Islet of Langerhans (tissue), 1 donor: ENCODE data around the gene CUL2.
"Not testable (repeated sequence)": the region's sequence is repeated elsewhere in the genome, so short reads cannot be mapped to it uniquely, and the experiment has no call there.

ENCODE experiments used
- FAIRE-seq: peaks from one replicate; lab custom pipeline; 2011; peaks lifted over from hg19 to GRCh38; lab: Jason Lieb, UNC

The CUL2 gene

DNA sequence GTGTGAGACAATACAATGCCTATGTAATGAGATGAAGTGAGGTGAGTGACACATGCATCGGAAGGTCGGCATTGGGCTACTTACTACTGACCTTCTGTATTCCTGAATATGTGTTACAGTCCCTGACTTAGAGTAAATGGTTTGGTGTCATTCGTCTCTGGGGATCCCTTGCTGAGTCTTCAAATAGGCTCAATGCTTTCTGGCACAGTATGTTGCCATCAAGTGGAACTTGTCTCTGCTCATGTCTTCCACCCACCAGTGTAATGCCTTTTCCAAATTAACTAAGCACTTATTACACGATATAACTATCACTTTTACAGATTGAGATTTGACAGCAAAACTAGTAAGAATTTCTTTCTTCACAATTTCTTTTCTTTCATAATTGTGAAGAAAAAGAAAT, 10.9 kb downstream of the CUL2 start:
- FAIRE-seq, result no peak

DNA sequence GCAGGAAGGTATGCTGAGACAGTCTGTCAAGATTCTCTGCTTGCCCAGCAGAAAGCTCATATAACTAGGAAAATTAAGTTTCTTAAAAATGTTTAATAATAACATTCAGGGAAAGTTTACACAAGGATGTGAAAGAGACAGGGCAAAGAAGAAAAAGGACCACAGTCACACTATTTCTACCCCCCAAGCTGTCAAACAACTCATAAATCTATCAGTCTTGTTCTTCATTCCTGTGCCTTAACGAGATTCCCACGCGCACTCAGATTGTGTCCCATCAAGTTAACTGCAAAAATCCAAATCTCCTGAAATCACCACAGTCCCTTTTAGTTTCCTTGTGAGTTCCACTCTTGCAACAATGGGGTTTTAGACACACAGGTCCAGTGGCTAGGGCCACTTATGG, 14.9 kb downstream of the CUL2 start:
- FAIRE-seq, result no peak

DNA sequence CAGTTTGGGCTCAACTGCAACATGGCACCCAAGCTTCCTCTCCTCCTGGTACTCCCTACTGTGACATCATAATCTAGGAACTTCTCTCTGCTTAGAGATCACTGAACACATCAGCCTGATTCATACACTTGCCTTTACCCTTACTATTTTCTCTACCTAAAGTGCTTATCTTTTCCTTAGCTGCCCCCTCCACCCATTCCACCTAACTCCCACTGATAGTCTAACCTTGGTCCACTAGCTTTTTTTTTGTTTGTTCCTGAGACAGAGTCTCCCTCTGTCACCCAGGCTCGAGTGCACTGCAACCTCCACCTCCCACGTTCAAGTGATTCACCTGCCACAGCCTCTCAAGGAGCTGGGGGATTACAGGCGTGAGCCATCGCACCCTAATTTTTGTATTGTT, 15.9 kb downstream of the CUL2 start:
- FAIRE-seq, result no peak

DNA sequence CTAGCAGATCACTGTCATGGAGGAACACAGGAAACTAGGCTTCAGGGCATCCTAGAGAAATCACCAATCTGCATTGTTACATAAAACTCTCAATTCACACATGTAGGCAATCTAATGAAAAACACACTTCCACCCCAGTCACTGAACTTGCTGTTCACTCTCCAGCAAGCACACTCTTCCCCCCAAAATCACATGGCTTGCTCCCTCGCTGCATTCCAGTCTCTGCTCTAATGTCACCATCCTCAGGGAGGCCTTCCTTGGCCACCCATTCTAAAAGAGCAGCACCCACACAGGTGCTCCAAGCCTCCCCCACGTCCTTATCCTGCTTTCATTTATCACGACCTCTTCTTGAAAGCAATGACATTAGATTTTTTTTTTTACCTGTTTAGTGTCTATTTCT, 19.6 kb downstream of the CUL2 start:
- FAIRE-seq, result no peak

DNA sequence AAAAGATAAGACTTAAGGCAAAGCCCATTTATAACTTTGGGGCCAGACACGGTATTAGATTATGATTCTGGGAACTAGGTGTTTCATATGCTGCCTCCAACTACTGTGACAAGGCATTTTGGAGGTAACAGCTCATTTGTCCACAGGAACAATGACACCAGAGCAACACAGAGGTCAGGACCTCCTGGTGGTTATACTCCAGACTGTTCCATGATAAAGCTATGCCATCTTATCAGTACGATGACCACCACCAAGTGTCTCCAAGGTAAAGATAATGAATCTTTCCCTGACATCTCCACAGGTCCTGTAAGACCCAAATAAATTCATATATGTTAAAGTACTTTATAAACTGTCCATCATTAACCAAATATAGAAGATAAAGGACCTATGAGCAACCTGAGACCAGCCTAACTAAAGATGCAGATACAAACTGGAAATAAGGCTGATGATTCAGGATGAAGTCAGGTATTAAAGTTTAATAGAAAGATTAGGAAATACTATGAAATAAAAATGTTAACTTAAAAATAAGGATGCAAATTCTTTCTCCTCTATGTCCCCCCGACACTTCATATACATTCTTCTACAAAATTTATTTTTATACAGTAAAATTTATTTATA, 26.2 kb downstream of the CUL2 start:
- FAIRE-seq, result no peak

DNA sequence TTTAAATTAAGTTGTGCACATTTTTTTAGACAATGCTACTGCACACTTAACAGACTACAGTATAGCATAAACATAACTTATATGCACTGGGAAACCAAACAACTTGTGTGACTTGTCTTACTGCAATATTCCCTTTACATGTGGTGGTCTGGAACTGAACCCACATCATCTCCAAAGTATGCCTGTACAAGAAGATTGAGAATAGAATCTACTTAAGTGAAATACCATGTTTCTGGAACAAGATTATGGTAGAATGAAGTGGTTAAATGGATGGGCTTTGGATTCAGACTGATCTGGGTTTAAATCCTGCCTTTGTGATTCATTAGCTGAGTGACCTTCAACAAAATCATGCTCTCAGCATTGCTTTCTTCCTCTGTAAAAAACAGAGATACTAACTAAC, 30.7 kb downstream of the CUL2 start:
- FAIRE-seq, result no peak

DNA sequence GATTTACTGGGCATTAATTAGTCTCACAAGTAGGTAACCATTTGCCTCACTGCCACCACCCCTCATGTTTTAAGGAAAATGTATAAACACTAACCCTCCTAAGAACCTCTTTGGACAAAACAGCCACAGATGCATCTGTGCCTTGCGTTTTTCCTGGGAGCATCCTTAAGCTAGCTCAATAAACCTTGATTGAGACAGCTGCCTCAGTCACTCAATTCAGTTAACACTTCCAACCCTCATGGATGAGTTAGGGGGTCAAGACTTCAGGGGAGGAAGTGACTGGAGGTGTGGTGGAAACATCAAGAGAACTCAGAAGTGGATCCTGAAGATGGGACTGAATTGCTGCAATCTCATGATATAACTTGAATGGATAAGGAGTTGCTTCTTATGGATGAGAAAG, 31.5 kb downstream of the CUL2 start:
- no peak for FAIRE-seq

DNA sequence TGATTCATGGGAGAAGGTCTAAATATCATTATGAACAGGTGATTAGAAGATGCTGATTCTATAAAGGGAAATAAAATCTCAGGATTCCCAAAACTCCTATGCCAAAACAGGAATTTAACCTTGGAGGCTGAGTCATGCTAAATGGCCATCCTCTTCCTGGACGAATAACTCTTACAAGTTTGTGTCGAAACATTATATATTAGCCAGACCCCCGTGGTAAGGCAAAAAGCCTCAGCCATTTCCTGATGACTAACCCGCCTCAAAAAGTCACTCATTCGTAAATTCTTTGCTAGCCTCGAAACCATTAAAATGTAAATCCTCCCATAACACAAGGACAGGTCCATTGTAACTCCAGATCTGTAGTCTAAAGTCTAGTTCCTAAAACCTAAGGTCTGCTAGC, 32.0 kb downstream of the CUL2 start:
- peak; percentile 41 for FAIRE-seq

DNA sequence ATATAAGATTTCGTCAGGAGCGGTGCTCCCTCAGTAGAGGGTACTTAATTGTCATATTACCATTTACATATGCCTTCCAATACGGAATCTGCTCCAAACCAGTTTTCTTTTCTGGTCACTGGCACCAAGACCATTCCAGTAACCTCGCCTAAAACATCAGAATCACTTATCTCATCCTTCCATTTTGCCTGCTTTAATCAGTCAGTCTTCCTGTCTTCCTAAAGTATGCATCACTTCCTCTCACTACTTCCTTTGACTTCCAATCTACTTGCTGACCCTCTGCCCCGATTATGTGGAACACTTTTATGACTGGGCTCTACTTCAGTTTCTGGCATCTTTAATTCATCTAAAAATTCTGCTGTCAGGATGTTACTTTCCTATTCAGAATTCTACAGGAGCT, 33.5 kb downstream of the CUL2 start:
- FAIRE-seq, result no peak

DNA sequence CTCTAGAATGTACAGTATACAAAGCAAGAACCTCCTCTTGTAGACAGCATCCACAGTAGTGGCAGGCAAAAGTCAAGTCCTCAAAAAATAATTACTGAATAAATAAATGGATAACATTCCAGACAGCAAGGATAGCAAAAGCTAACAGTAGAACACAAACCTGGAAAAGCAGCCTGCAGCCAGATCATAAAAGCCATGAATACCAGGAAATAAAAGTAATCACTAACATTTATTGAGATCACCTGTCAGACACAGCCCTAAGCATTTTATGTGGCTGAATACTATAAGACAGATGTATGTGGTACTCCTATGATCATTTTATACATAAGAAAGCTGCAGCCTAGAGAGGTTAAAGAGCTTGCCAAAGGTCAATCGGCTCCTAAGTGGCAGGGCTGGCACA, 34.0 kb downstream of the CUL2 start:
- no peak for FAIRE-seq

DNA sequence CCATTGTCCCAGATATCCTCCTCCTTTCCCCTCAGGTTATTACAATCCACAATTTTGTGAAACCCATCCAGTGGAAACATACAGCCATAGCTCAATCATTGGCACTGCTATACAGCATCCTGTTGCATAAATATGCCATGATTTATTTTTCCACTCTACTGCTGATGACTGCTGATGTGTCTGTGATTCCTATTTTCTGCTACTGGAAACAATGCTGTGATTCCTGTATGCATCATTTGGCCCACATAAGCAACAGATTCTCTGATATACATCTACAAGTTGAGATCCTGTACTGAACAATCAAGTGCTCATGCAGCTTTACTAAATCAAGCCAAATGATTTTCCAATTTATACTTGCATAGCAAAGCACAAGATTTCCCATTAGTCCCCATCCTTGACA, 39.6 kb downstream of the CUL2 start:
- no peak for FAIRE-seq

DNA sequence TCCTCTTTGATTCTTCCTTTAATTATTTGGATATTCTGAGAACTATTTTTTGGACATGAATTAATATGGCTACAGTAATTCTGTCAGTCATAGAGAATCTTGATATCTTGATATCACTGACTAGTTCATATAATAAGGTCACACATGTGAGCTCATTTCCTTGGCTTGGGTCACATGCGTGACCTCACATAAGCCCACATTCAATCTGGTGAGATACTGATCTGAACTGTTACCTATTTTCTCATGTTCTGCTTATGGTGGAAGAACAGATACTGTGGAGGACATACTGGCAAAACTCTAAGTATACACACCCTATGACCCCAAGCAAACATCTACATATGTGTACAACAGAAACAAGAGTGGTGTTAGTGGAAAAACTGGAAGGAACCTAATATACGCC, 44.1 kb downstream of the CUL2 start:
- no peak for FAIRE-seq

DNA sequence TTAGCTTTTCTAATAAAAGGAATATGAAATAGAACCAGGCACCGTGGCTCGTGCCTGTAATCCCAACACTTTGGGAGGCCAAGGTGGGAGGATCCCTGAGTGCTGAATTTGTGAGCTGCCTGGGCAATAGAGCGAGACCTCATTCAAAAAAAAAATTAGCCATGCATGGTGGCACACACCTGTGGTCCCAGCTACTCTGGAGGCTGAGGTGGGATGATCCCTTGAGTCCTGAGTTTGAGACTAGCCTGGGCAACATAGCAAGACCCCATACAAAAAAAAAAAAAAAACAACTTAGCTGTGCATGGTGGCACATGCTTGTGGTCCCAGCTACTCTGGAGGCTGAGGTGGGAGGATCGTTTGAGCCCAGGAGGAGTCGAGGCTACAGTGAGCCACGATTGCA, 44.9 kb downstream of the CUL2 start:
- not testable (repeated sequence) for FAIRE-seq

DNA sequence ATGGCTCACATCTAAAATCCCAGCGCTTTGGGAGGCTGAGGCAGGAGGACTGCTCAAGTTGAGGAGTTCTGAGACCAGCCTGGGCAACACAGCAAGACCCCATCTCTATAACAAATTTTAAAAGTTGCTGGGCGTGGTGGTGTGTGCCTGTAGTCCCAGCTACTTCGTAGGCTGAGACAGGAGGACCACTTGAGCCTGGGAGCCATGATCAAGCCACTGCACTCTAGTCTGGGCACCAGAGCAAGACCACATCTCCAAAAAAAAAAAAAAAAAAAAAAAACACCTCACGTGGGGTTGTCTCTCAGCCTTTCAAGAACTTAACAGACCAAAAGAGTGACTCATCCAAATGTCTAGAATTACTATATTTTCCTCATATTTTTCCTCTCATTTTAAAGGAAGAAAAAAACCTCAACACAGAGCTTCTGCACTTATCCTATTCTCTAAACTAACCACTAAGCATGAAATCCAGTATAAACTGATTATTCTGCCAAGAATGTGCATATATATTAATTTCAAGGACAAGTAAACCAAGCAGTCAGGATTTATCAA, 46.3 kb downstream of the CUL2 start:
- FAIRE-seq, result peak; percentile 43

DNA sequence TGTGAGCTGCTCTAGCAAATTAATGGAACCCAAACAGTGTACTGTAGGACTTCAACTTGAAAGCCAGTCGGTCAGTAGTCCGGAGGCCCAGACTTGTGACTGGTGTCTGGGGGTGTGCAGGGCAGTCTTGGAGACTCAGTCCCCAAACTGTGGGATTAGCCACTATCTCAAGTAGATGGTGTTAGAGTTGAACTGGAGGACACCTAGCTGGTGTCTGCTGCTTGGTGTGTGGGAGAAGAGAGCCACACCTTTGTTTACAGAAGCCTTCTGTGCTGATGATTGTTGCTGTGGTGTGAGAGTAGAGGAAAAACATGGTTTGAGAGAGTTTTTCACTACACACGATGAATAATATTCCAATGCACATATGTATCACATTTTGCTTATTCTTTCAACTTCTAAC, 47.4 kb downstream of the CUL2 start:
- FAIRE-seq, result no peak

DNA sequence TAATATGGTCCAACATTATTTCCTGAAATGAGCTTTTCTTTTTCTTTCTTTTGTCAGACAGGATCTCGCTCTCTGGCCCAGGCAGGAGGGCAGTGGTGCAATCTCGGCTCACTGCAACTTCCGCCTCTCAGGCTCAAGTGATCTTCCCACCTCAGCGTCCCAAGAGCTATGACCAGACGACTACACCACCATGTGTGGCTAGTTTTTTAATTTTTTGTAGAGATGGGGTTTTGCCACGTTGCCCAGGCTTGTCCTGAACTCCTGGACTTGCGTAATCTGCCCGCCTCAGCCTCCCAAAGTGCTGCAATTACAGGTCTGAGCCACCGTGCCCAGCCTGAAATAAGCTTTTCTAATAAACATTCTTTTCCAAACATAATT, 48.6 kb downstream of the CUL2 start:
- no peak for FAIRE-seq

DNA sequence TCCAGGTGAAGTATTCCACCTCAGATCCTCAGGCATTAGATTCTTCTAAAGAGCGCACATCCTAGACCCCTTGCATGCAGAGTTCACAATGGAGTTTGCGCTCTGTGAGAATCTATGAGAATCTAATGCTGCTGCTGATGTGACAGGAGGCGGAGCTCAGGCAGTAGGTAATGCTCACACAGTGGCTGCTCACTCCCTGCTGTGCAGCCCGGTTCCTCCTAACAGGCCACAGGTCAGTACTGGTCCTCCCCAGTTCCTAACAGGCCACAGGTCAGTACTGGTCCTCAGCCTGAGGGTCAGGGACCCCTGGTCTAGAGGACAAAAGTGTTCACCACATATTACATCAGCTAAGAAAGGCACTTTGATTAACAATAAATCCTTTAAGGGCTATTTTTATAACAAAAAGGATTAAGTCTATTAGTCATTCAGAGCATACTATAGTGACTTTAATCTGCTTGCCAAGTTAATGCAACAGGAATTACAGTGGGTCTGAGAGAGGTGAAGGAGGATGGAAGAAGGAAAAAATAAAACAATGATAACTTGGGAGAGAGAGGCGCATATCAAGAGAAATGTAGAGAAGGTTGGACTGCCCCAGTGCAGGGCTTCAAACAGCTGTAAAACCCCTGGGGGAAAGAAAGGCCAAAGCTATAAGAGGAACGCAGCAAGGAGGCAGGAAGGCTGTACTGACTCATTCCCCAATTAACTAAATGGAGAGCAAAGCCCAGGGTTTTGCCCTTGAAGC, 49.2 kb downstream of the CUL2 start:
- FAIRE-seq, result no peak

DNA sequence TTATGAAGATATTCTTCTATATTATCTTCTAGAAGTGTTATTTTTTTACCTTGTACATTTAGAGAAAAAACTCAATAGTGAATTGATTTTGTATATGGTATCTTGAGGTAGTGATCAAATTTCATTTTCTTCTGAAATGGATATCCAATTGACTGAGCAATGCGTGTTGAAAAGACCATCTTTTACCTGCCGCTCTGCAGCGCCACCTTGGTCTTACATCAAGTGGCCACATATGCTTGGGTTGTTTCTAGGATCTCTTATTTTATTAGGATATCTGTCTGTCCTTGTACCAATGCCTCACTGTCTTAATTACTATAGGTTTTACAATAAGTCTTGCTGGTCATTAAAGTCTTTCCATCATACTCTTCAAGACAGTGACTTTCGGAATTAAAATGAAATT, 53.0 kb downstream of the CUL2 start:
- no peak for FAIRE-seq

DNA sequence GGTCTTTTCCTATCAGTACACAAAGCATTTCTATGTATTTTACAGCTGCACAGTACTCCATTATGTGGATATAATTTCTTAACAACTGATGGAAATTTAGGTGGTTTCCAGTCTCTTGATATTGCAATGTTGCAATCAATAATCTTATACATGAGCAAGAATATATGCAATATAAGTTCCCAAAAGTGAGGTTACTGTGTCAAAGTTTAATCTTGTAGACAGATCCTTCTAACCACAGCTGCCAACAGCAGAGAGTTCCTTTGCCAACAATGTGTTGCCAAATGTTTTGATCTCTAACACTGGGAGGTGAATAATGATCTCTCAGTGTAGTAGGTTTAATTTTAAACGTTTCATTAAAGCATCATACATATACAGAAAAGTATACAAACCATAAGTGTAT, 54.5 kb downstream of the CUL2 start:
- no peak for FAIRE-seq

DNA sequence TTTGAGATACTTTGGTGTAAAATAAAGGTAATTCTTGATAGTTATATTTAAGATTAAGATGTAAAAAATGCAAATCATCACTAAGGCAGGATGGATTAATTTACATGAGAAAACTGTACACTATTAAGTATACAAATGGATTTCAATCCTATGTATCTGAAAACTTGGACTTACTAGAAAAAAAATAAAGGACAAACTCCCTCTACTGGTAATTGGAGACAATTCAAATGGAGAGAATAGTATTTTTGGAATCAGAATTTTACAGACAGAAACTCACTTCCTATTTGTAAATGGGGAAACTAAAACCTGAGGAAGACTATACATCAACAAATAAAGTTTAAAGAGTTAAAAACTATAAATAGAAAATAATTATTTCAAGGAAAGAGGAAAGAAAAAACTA, 62.6 kb downstream of the CUL2 start:
- peak; percentile 95 for FAIRE-seq

DNA sequence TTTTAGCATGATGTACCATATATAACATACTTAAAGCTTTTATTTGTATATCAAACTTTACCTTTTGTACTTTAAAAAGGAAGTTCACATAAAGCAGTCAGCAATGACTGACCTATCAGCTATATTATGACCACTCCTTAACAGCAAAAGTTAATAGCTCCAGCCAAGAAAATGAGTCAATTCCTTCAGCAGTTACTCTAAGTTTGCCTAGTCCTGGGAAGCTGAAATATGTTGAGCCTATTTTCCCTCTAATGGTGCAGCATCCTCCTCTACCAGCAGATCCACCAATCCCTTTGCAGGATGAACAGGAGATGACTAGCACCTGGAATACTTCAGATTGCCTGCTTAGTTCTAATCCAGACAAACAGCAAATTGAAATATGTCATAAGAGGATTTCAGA, 64.2 kb downstream of the CUL2 start:
- FAIRE-seq, result no peak

DNA sequence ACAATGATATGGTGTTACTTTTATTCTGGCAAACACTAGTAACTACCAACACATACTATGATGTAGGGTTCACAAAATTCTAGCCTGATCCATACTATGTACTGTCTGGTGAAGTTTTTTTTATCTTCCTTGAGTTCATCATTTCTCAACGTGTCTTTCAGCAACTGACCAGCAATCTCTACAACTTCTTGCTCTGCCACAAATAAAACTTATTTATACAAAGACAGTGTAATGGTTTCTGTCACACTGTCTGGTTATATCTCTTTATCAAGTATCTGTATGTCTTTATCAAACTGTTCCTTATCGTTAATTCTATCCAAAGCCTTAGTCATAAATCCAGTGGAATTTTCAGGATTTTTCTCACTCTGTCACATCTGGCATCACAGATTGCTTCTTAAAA, 69.7 kb downstream of the CUL2 start:
- no peak for FAIRE-seq

DNA sequence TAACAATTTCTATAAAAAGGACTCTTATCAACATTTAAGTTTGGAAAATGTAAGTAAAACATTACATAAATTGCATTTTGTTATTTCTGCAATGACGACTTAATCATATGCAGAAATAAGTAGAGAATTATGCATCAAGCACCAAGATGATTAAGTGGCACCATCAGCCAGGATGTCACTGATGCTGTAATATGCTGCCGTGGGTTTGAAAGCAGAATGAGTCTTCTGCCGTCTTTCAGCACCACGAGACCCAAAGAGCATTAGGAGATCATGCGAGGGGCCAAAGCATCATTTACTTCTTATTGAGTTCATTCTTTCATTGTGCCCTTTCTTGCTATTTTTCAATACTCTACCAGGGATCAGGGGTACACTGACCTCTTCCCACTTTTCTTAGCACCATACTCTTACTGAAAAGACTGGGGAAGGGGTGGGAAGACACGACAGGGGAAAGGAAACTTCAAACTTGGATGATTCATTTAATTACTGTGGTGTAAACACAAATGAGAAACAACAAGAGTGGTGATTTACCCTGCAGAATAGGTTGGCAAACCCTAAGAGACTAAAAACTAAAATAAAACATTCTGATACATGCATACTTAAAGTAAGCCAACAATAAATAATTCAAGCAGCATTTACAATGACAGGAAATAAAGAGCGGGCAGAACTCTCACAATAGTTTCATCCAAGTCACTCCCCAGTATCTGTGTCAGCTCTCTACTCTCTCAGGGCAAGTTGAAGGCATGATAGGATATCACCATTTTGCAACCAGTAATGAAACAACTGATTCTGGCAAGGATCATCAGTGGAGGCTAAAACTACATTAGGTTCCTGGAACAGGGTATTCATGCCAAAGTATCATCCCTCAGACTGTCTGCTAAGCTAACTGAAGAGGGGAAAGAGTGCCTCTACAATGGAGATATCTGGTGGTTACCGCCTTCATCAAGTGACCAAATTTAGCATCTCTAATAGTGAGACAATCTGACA, 70.8 kb downstream of the CUL2 start:
- FAIRE-seq, result no peak
